CD4-positive, alpha-beta T cell (primary cell): ENCODE measurements around the gene TEX12. TPM values are rescaled to one million over a fixed set of nuclear protein-coding genes. Genes with fewer than 3 reads are reported as not detected.
"Not testable (repeated sequence)": the region's sequence is repeated elsewhere in the genome, so short reads cannot be mapped to it uniquely, and the experiment has no call there.

Experiments used
- ATAC-seq: fragments of 200-7000 bp; cut with Tn5 transposase; one replicate; pipeline ENCODE4 v1.10.0; 2022; ENCODE audit warnings: mild to moderate bottlenecking; ENCODE audit not compliant: poor library complexity
- CTCF ChIA-PET: fragments of 350-600 bp; sonication (Branson Sonifier 250); formaldehyde crosslinking; loops from one replicate; lab custom pipeline; 2021; ENCODE audit warnings: antibody characterized with exemption, inconsistent platforms; lab: Charles Lee
- POLR2A ChIA-PET: fragments of 350-600 bp; sonication (Branson Sonifier 250); formaldehyde crosslinking; loops from one replicate; lab custom pipeline; 2021; ENCODE audit warnings: antibody characterized with exemption, inconsistent platforms; lab: Charles Lee
- DNase-seq, 14 experiments: peaks; one replicate each; pipeline ENCODE4 v3.0.0-alpha.2; 2013 to 2020; ENCODE audit warnings: mixed read lengths in 2 of 14
- H3K27ac ChIP-seq, 2 donors: one replicate each; pipeline versions ENCODE4 v1.5.1 to v1.7.0; 2013; ENCODE audit warnings: low read length in 2 of 2, low read depth in 1 of 2, mild to moderate bottlenecking in 1 of 2
- H3K27me3 ChIP-seq, 2 experiments: 1 replicate in 1 of 2; 2 replicates in 1 of 2; pipeline versions ENCODE4 v1.6.1 to v1.7.0; 2013; ENCODE audit warnings: low read length in 2 of 2, control low read depth in 1 of 2, mild to moderate bottlenecking in 1 of 2, moderate library complexity in 1 of 2; ENCODE audit not compliant: insufficient read depth in 2 of 2, control insufficient read depth in 1 of 2
- H3K36me3 ChIP-seq: one replicate; pipeline ENCODE4 v1.6.1; 2013; ENCODE audit warnings: low read length, control low read depth; ENCODE audit not compliant: insufficient read depth
- H3K4me1 ChIP-seq: one replicate; pipeline ENCODE4 v1.6.1; 2013; ENCODE audit warnings: low read length, control low read depth; ENCODE audit not compliant: insufficient read depth
- H3K4me3 ChIP-seq: one replicate; pipeline ENCODE4 v1.5.1; 2013; ENCODE audit warnings: mild to moderate bottlenecking, low read length, moderate library complexity
- H3K9me3 ChIP-seq, 2 experiments: 1 replicate in 1 of 2; 2 replicates in 1 of 2; pipeline versions ENCODE4 v1.6.1 to v1.7.0; 2013; ENCODE audit warnings: low read length in 2 of 2, mild to moderate bottlenecking in 2 of 2, control low read depth in 1 of 2, moderate library complexity in 1 of 2; ENCODE audit not compliant: control insufficient read depth in 1 of 2, insufficient read depth in 1 of 2
- H3K27ac Mint-ChIP-seq: one replicate; pipeline ENCODE4 v1.8.0; 2020; ENCODE audit warnings: mixed read lengths
- H3K27me3 Mint-ChIP-seq: one replicate; pipeline ENCODE4 v1.8.0; 2021; ENCODE audit warnings: mixed read lengths
- H3K36me3 Mint-ChIP-seq: one replicate; pipeline ENCODE4 v1.8.0; 2021; ENCODE audit warnings: low read depth, mixed read lengths
- H3K4me1 Mint-ChIP-seq: one replicate; pipeline ENCODE4 v1.8.0; 2021; ENCODE audit warnings: low read depth, mixed read lengths
- H3K4me3 Mint-ChIP-seq: one replicate; pipeline ENCODE4 v1.8.0; 2020; ENCODE audit warnings: mild to moderate bottlenecking, mixed read lengths
- H3K9me3 Mint-ChIP-seq: one replicate; pipeline ENCODE4 v1.8.0; 2020; ENCODE audit warnings: mixed read lengths
- CTCF ChIP-seq: fragments of 200-600 bp; IDR thresholded peaks from one replicate; pipeline ENCODE4 v1.8.0; 2022; ENCODE audit warnings: antibody characterized with exemption, mild to moderate bottlenecking
- intact Hi-C, 2 experiments: fragments of 100-400 bp; cut with DNase I in 1 of 2; cut with micrococcal nuclease in 1 of 2; formaldehyde crosslinking; loops; one replicate each; pipeline versions ENCODE4 v1.15.1 to v1.9.0; 2023 to 2025; cut with DNase I, micrococcal nuclease
- total RNA-seq, 174 experiments: library from RNA in 2 of 174; stranded (reverse) in 2 of 174; gene quantifications; one replicate each; pipeline ENCODE4 v1.2.3 and lab custom pipeline; 2021 to 2026

Gene TEX12
- total RNA-seq, 2 experiments from 2014 or later = 0.39 to 0.82 TPM

- no peak for TF ChIP-seq CTCF
- H3K9me3 Mint-ChIP-seq = no peaks in the 10 kb centered on the region
- H3K27me3 Mint-ChIP-seq = peaks cover 17% of the 10 kb centered on the region
- H3K9me3 ChIP-seq = no peaks in the 10 kb centered on the region
- H3K4me1 ChIP-seq = no peaks in the 10 kb centered on the region
- H3K36me3 Mint-ChIP-seq = no peaks in the 10 kb centered on the region
- CTCF ChIA-PET = no interaction called here
- no peak overlapping the region for H3K4me3 Mint-ChIP-seq
- no peak overlapping the region for H3K27ac ChIP-seq
- no peak for ATAC-seq
- H3K4me3 ChIP-seq = no peak overlapping the region
- no peaks in the 10 kb centered on the region for H3K36me3 ChIP-seq
- no peak overlapping the region for H3K27ac Mint-ChIP-seq
- DNase-seq = no peak
- H3K4me1 Mint-ChIP-seq = no peaks in the 10 kb centered on the region
- POLR2A ChIA-PET = no interaction called here
- intact Hi-C loops = no loop called here
- no peaks in the 10 kb centered on the region for H3K27me3 ChIP-seq
These were observed 6.2 kb upstream of the TEX12 start for GRCh38 chr11:112161012-112161411.

- H3K4me1 ChIP-seq, H3K36me3 Mint-ChIP-seq, H3K4me1 Mint-ChIP-seq, H3K27ac ChIP-seq, H3K36me3 ChIP-seq, CTCF ChIA-PET, H3K4me3 Mint-ChIP-seq, DNase-seq, ATAC-seq, H3K27ac Mint-ChIP-seq, POLR2A ChIA-PET, H3K9me3 ChIP-seq, intact Hi-C loops, H3K27me3 ChIP-seq, H3K4me3 ChIP-seq, H3K9me3 Mint-ChIP-seq: not testable (repeated sequence)
- H3K27me3 Mint-ChIP-seq = peaks cover 17% of the 10 kb centered on the region
These were observed 5.0 kb upstream of the TEX12 start for GRCh38 chr11:112162200-112162599.

- Mint-ChIP-seq H3K9me3 (no peaks in the 10 kb centered on the region), H3K27me3 (peaks cover 22% of the 10 kb centered on the region), H3K36me3 (no peaks in the 10 kb centered on the region), H3K4me1 (no peaks in the 10 kb centered on the region), H3K4me3 (no peak overlapping the region), H3K27ac (no peak overlapping the region)
- Histone ChIP-seq H3K4me1 (no peaks in the 10 kb centered on the region), H3K27ac (no peak overlapping the region), H3K4me3 (no peak overlapping the region), H3K36me3 (no peaks in the 10 kb centered on the region), H3K27me3 (no peaks in the 10 kb centered on the region), H3K9me3 (no peaks in the 10 kb centered on the region)
- TF ChIP-seq CTCF = no peak
- DNase-seq = no peak
- no peak for ATAC-seq
- POLR2A ChIA-PET = no interaction called here
- CTCF ChIA-PET = no interaction called here
- intact Hi-C loops = no loop called here
These were observed 4.2 kb upstream of the TEX12 start for GRCh38 chr11:112162761-112163546.
